Uterus (tissue), 4 donors: ENCODE measurements around the gene THRB. TPM values are rescaled to one million over a fixed set of nuclear protein-coding genes. Genes with fewer than 3 reads are reported as not detected.

ENCODE experiments used
- DNase-seq, 2 donors: peaks; one replicate each; pipeline ENCODE4 v3.0.0-alpha.2; 2019 to 2020
- H3K27ac ChIP-seq, 2 donors: fragments of 200-600 bp; sonication (generic); 1 replicate in 1 of 2; 2 replicates in 1 of 2; pipeline ENCODE4 v1.5.1; 2016 to 2018
- H3K27me3 ChIP-seq, 2 donors: fragments of 200-600 bp; sonication (generic); one replicate each; pipeline ENCODE4 v1.5.1; 2018 to 2019; ENCODE audit warnings: control low read depth in 1 of 2
- H3K36me3 ChIP-seq, 2 donors: fragments of 200-600 bp; sonication (generic); one replicate each; pipeline ENCODE4 v1.5.1; 2019; ENCODE audit warnings: control low read depth in 1 of 2
- H3K4me1 ChIP-seq, 2 donors: fragments of 200-600 bp; sonication (generic); one replicate each; pipeline ENCODE4 v1.5.1; 2018 to 2019; ENCODE audit warnings: control low read depth in 1 of 2
- H3K4me3 ChIP-seq, 2 donors: fragments of 200-600 bp; sonication (generic); 1 replicate in 1 of 2; 2 replicates in 1 of 2; pipeline ENCODE4 v1.5.1; 2018 to 2019; ENCODE audit warnings: mild to moderate bottlenecking in 1 of 2
- H3K9me3 ChIP-seq, 2 donors: fragments of 200-600 bp; sonication (generic); one replicate each; pipeline ENCODE4 v1.5.1; 2019; ENCODE audit warnings: control low read depth in 1 of 2
- POLR2A ChIP-seq, 2 donors: fragments of 450-650 bp; IDR thresholded peaks; one replicate each; pipeline ENCODE4 v1.6.1; 2016; ENCODE audit warnings: antibody characterized with exemption in 2 of 2, mild to moderate bottlenecking in 1 of 2, moderate library complexity in 1 of 2
- intact Hi-C: fragments of 100-400 bp; cut with DNase I; formaldehyde crosslinking; loops from one replicate; pipeline ENCODE4 v1.15.1; 2023; ENCODE audit warnings: low total_unique reads
- microRNA counts, 2 donors: library from miRNA; unstranded; fragments of <30 nt; microRNA quantifications; one replicate each; lab custom pipeline; 2016 to 2017
- microRNA-seq: library from miRNA; unstranded; fragments of <30 nt; microRNA quantifications from one replicate; pipeline ENCODE4, GENCODE V29; 2016; ENCODE audit warnings: borderline microRNAs expressed, borderline replicate concordance
- small RNA-seq: library from RNA; depleted of rRNA; stranded (forward); fragments of <200 nt; gene quantifications from one replicate; pipeline ENCODE3, GENCODE V24; 2016
- total RNA-seq, 4 donors: library from RNA; depleted of rRNA in 3 of 4; stranded (reverse); fragments of >200 nt in 3 of 4; gene quantifications; one replicate each; pipeline versions ENCODE4 v1.1.0 to v1.2.4, GENCODE V29; 2014 to 2023
- TF ChIP-seq, protein P1 (sequence below), 4 experiments: fragments of 200-600 bp in 2 of 4; fragments of 450-650 bp in 2 of 4; sonication (generic) in 2 of 4; IDR thresholded peaks; one replicate each; pipeline ENCODE4 v1.5.1; 2016 to 2019; ENCODE audit warnings: antibody characterized with exemption in 4 of 4, mild to moderate bottlenecking in 2 of 4, moderate library complexity in 1 of 4
- donor health status: DM: yes; HTN: yes; CAD: no.

THRB gene
- total RNA-seq, 4 donors from 2014 or later = 4.6 to 38.2 (median 17.3) TPM

DNA sequence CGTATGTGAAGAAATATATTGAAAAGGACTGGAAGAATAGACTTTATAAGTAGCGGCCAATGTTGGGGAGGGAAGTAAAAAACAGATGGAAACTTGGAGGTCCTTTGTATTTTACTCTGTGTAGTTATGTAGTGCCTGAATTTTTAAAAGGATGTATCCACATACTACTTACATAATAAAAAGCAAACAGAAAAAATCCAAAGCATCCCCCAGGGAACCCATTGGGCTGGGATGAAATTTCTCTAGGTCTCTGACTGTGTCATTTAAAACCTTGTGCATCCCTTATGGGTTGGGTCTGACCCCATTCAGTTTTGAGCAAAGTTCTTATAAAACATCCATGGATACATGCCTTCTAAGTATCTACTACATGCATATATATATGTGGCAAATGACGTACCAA lies 408.4 kb downstream of the THRB start:
- Histone ChIP-seq H3K4me1 (no peaks in the 10 kb centered on the region), H3K36me3 (no peaks in the 10 kb centered on the region), H3K9me3 (no peaks in the 10 kb centered on the region), H3K27ac (no peak overlapping the region), H3K4me3 (no peak overlapping the region), H3K27me3 (no peaks in the 10 kb centered on the region)
- DNase-seq = no peak
- no peak for TF ChIP-seq POLR2A (IDR thresholded peaks at IDR 0.05)
- intact Hi-C loops = no loop called here

- no peaks in the 10 kb centered on the region for H3K27me3 ChIP-seq
- no peak for TF ChIP-seq POLR2A (IDR thresholded peaks at IDR 0.05)
- TF ChIP-seq, protein P1, sequence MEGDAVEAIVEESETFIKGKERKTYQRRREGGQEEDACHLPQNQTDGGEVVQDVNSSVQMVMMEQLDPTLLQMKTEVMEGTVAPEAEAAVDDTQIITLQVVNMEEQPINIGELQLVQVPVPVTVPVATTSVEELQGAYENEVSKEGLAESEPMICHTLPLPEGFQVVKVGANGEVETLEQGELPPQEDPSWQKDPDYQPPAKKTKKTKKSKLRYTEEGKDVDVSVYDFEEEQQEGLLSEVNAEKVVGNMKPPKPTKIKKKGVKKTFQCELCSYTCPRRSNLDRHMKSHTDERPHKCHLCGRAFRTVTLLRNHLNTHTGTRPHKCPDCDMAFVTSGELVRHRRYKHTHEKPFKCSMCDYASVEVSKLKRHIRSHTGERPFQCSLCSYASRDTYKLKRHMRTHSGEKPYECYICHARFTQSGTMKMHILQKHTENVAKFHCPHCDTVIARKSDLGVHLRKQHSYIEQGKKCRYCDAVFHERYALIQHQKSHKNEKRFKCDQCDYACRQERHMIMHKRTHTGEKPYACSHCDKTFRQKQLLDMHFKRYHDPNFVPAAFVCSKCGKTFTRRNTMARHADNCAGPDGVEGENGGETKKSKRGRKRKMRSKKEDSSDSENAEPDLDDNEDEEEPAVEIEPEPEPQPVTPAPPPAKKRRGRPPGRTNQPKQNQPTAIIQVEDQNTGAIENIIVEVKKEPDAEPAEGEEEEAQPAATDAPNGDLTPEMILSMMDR (IDR thresholded peaks at IDR 0.05) = no peak
- H3K36me3 ChIP-seq = no peaks in the 10 kb centered on the region
- H3K9me3 ChIP-seq = no peaks in the 10 kb centered on the region
- no peaks in the 10 kb centered on the region for H3K4me1 ChIP-seq
- intact Hi-C loops = no loop called here
- H3K27ac ChIP-seq = no peak overlapping the region
- no peak overlapping the region for H3K4me3 ChIP-seq
- no peak for DNase-seq
Measured at GRCh38 chr3:24072193-24072592, 422.5 kb downstream of the THRB start.

GRCh38 chr3:24069045-24069444 lies 425.6 kb downstream of the THRB start:
- DNase-seq = no peak
- intact Hi-C loops = no loop called here
- Histone ChIP-seq H3K27me3 (no peaks in the 10 kb centered on the region), H3K4me3 (no peak overlapping the region), H3K4me1 (no peaks in the 10 kb centered on the region), H3K27ac (no peak overlapping the region), H3K36me3 (no peaks in the 10 kb centered on the region), H3K9me3 (no peaks in the 10 kb centered on the region)
- no peak for TF ChIP-seq POLR2A (IDR thresholded peaks at IDR 0.05)
- TF ChIP-seq, protein P1 (IDR thresholded peaks at IDR 0.05) = peak; percentile 13 to 39 (median 24)

DNA sequence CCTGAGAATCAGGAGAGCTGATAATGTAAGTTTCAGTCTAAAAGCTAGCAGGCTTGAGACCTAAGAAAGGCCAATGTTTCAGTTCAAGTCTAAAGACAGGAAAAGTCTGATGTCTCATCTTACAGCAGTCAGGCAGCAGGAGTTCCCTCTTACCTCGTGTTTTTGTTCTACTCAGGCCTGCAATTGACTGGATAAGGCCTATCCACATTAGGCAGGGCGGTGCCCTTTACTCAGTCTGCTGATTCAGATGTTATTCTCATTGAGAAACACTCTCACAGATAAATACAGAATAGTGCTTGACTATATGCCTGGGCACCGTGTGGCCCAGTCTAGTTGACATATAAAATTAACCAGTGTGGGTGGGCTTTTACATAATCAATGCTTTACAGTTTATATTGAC lies 427.2 kb downstream of the THRB start:
- no peaks in the 10 kb centered on the region for H3K27me3 ChIP-seq
- no peaks in the 10 kb centered on the region for H3K36me3 ChIP-seq
- no peak for TF ChIP-seq POLR2A (IDR thresholded peaks at IDR 0.05)
- TF ChIP-seq, protein P1 (IDR thresholded peaks at IDR 0.05) = no peak
- H3K9me3 ChIP-seq = no peaks in the 10 kb centered on the region
- no peak overlapping the region for H3K4me3 ChIP-seq
- no peak for DNase-seq
- no peak overlapping the region for H3K27ac ChIP-seq
- intact Hi-C loops = no loop called here
- no peaks in the 10 kb centered on the region for H3K4me1 ChIP-seq

MicroRNAs encoded within 50 kb of the gene (microRNA counts, 767-probe panel; counts per million panel counts)
- 0 counts per million in 2 donors for microRNA hsa-miR-4792 (lab: Ali Mortazavi, UCI)

Small RNA genes lying within 50 kb of the gene (microRNA-seq; reads per million reads assigned to microRNA genes)
- gene MIR4792 = not detected

Small RNA genes lying within 50 kb of the gene (small RNA-seq; reads per million reads assigned to genes)
- not detected for gene MIR4792
